Loucy (cell line): Measurements from ENCODE around the gene LMF1.

Experiments
- H2AFZ ChIP-seq: fragments of 200-600 bp; sonication (generic); 2 replicates; pipeline ENCODE4 v1.6.0; 2016; ENCODE audit warnings: antibody characterized with exemption, mild to moderate bottlenecking, low read length, moderate library complexity
- H3F3A ChIP-seq: fragments of 200-600 bp; 2 replicates; pipeline ENCODE4 v1.6.0; 2016; ENCODE audit warnings: antibody characterized with exemption, low read depth, mild to moderate bottlenecking
- H3K27me3 ChIP-seq: fragments of 200-600 bp; sonication (generic); 2 replicates; pipeline ENCODE4 v1.6.1; 2014; ENCODE audit warnings: low read length, mild to moderate bottlenecking; ENCODE audit not compliant: insufficient read depth, poor library complexity, severe bottlenecking
- H3K36me3 ChIP-seq: fragments of 200-600 bp; sonication (generic); 2 replicates; pipeline ENCODE4 v1.6.1; 2016; ENCODE audit warnings: low read length; ENCODE audit not compliant: insufficient read depth
- H3K4me1 ChIP-seq: fragments of 200-600 bp; sonication (generic); 2 replicates; pipeline ENCODE4 v1.5.1; 2014; ENCODE audit warnings: low read length, mild to moderate bottlenecking; ENCODE audit not compliant: insufficient read depth, poor library complexity, severe bottlenecking
- H3K4me2 ChIP-seq: fragments of 200-600 bp; sonication (generic); 2 replicates; pipeline ENCODE4 v1.6.0; 2014; ENCODE audit warnings: antibody characterized with exemption, low read length, low read depth, mild to moderate bottlenecking; ENCODE audit not compliant: poor library complexity, severe bottlenecking
- H3K4me3 ChIP-seq: fragments of 200-600 bp; sonication (generic); 2 replicates; pipeline ENCODE4 v1.5.1; 2014; ENCODE audit warnings: low read length, mild to moderate bottlenecking, mixed read lengths; ENCODE audit not compliant: poor library complexity, severe bottlenecking
- H3K79me2 ChIP-seq: fragments of 200-600 bp; sonication (generic); 2 replicates; pipeline ENCODE4 v1.6.1; 2014; ENCODE audit warnings: low read length; ENCODE audit not compliant: insufficient read depth
- H3K9ac ChIP-seq: fragments of 200-600 bp; sonication (generic); 2 replicates; pipeline ENCODE4 v1.6.0; 2014; ENCODE audit warnings: mild to moderate bottlenecking, low read depth, low read length, moderate library complexity; ENCODE audit not compliant: poor library complexity, severe bottlenecking
- H3K9me2 ChIP-seq: fragments of 200-600 bp; sonication (generic); replicated peaks from 2 replicates; pipeline ENCODE4 v1.6.1; 2016; ENCODE audit warnings: low read depth, low read length, mixed read lengths
- H3K9me3 ChIP-seq: fragments of 200-600 bp; sonication (generic); 2 replicates; pipeline ENCODE4 v1.6.1; 2014; ENCODE audit warnings: mild to moderate bottlenecking, antibody characterized with exemption, low read length, low read depth; ENCODE audit not compliant: insufficient read depth
- H4K20me1 ChIP-seq: fragments of 200-600 bp; sonication (generic); 2 replicates; pipeline ENCODE4 v1.6.0; 2014; ENCODE audit warnings: antibody characterized with exemption, low read length, mild to moderate bottlenecking; ENCODE audit not compliant: insufficient read depth, poor library complexity, severe bottlenecking
- CTCF ChIP-seq: fragments of 200-600 bp; sonication (generic); conservative IDR thresholded peaks from 2 replicates; pipeline ENCODE4 v1.5.1; 2014; ENCODE audit warnings: mild to moderate bottlenecking, antibody characterized with exemption, low read length
- EZH2phosphoT487 ChIP-seq: fragments of 200-600 bp; IDR thresholded peaks from 2 replicates; pipeline ENCODE4 v1.6.1; 2018; ENCODE audit warnings: antibody characterized with exemption, mild to moderate bottlenecking, moderate library complexity, borderline replicate concordance

LMF1 gene

GRCh38 chr16:995087-995486 lies 24.3 kb upstream of the LMF1 start:
- Histone ChIP-seq H3K9me2 (no peaks in the 10 kb centered on the region), H2AFZ (no peak overlapping the region), H3K79me2 (no peaks in the 10 kb centered on the region), H3K4me3 (no peak overlapping the region), H3K4me1 (no peaks in the 10 kb centered on the region), H4K20me1 (no peaks in the 10 kb centered on the region), H3K9ac (no peak overlapping the region), H3K9me3 (no peaks in the 10 kb centered on the region; the same call in 1 of the 2 replicates), H3K4me2 (no peak overlapping the region), H3K36me3 (no peaks in the 10 kb centered on the region), H3F3A (no peaks in the 10 kb centered on the region), H3K27me3 (no peaks in the 10 kb centered on the region)
- TF ChIP-seq EZH2phosphoT487 (no peak), CTCF (no peak)

- no peaks in the 10 kb centered on the region for H3F3A ChIP-seq
- H3K9ac ChIP-seq = no peak overlapping the region
- no peaks in the 10 kb centered on the region for H3K4me1 ChIP-seq
- H3K4me3 ChIP-seq = no peak overlapping the region
- no peak overlapping the region for H3K4me2 ChIP-seq
- no peaks in the 10 kb centered on the region for H3K36me3 ChIP-seq
- no peaks in the 10 kb centered on the region for H3K9me2 ChIP-seq
- no peaks in the 10 kb centered on the region for H3K27me3 ChIP-seq
- H2AFZ ChIP-seq = no peak overlapping the region
- H3K79me2 ChIP-seq = no peaks in the 10 kb centered on the region
- H3K9me3 ChIP-seq = no peaks in the 10 kb centered on the region
- no peak for TF ChIP-seq CTCF
- TF ChIP-seq EZH2phosphoT487 = no peak
- no peaks in the 10 kb centered on the region for H4K20me1 ChIP-seq
Measured at GRCh38 chr16:993731-994130, 22.9 kb upstream of the LMF1 start.

GRCh38 chr16:991773-992172 lies 21.0 kb upstream of the LMF1 start:
- Histone ChIP-seq H3K36me3 (no peaks in the 10 kb centered on the region), H3K4me3 (no peak overlapping the region), H3K27me3 (no peaks in the 10 kb centered on the region), H2AFZ (no peak overlapping the region), H3K4me2 (no peak overlapping the region), H3K79me2 (no peaks in the 10 kb centered on the region), H4K20me1 (no peaks in the 10 kb centered on the region), H3K9me3 (no peaks in the 10 kb centered on the region), H3K9me2 (no peaks in the 10 kb centered on the region), H3K4me1 (no peaks in the 10 kb centered on the region), H3K9ac (no peak overlapping the region), H3F3A (no peaks in the 10 kb centered on the region)
- TF ChIP-seq EZH2phosphoT487 = no peak
- TF ChIP-seq CTCF = no peak
